Eye (tissue), 1 donor: ENCODE data around the gene NACC2.
"Not testable (repeated sequence)": the region's sequence is repeated elsewhere in the genome, so short reads cannot be mapped to it uniquely, and the experiment has no call there.

ENCODE experiments used
- DNase-seq: peaks from one replicate; pipeline ENCODE4 v3.0.0-alpha.2; 2015

NACC2 gene

GRCh38 chr9:136109351-136110081, 14.4 kb upstream of the NACC2 start:
- peak; percentile 92 for DNase-seq

GRCh38 chr9:136108648-136109266, 13.7 kb upstream of the NACC2 start:
- no peak for DNase-seq

- no peak for DNase-seq
These were observed 13.0 kb upstream of the NACC2 start for GRCh38 chr9:136107953-136108647.

GRCh38 chr9:136107155-136107952, 12.3 kb upstream of the NACC2 start:
- no peak for DNase-seq

- DNase-seq, result no peak
These were observed 10.5 kb upstream of the NACC2 start for GRCh38 chr9:136105398-136106135.

GRCh38 chr9:136104916-136105315, 9.8 kb upstream of the NACC2 start:
- no peak for DNase-seq

GRCh38 chr9:136104488-136104800, 9.4 kb upstream of the NACC2 start:
- no peak for DNase-seq

- no peak for DNase-seq
These were observed 8.8 kb upstream of the NACC2 start for GRCh38 chr9:136103651-136104487.

- DNase-seq, result not testable (repeated sequence)
These were observed 6.6 kb upstream of the NACC2 start for GRCh38 chr9:136101615-136102074.

- no peak for DNase-seq
These were observed 5.9 kb upstream of the NACC2 start for GRCh38 chr9:136100700-136101614.

- DNase-seq, result no peak
These were observed 4.5 kb upstream of the NACC2 start for GRCh38 chr9:136099542-136099941.

- DNase-seq, result no peak
These were observed 3.8 kb upstream of the NACC2 start for GRCh38 chr9:136098844-136099243.

GRCh38 chr9:136098210-136098609, 3.1 kb upstream of the NACC2 start:
- no peak for DNase-seq

- no peak for DNase-seq
These were observed 1.5 kb upstream of the NACC2 start for GRCh38 chr9:136096505-136097001.

GRCh38 chr9:136093995-136094881, 851 bp downstream of the NACC2 start:
- DNase-seq, result peak; percentile 59

GRCh38 chr9:136093346-136093986, 1.6 kb downstream of the NACC2 start:
- no peak for DNase-seq

- DNase-seq, result no peak
These were observed 2.3 kb downstream of the NACC2 start for GRCh38 chr9:136092741-136093140.

GRCh38 chr9:136092353-136092650, 2.8 kb downstream of the NACC2 start:
- DNase-seq, result no peak
